Measurements from ENCODE around the gene LARGE1.

The LARGE1 gene

GRCh38 chr22:33741025-33741424, 179.3 kb downstream of the LARGE1 start:
- no peak overlapping the region for H3K4me3 ChIP-seq (ENCODE audit: low read depth, low read length)
- no peak for TF ChIP-seq CTCF (IDR thresholded peaks at IDR 0.05; ENCODE audit: low read depth, low read length)

GRCh38 chr22:33739516-33739915, 180.8 kb downstream of the LARGE1 start:
- H3K4me3 ChIP-seq (ENCODE audit: low read depth, low read length) = no peak overlapping the region
- no peak for TF ChIP-seq CTCF (IDR thresholded peaks at IDR 0.05; ENCODE audit: low read depth, low read length)

- no peak overlapping the region for H3K4me3 ChIP-seq (ENCODE audit: low read depth, low read length)
- TF ChIP-seq CTCF (IDR thresholded peaks at IDR 0.05; ENCODE audit: low read depth, low read length) = no peak
Measured at GRCh38 chr22:33737662-33738061, 182.6 kb downstream of the LARGE1 start.

- H3K4me3 ChIP-seq (ENCODE audit: low read depth, low read length) = no peak overlapping the region
- TF ChIP-seq CTCF (IDR thresholded peaks at IDR 0.05; ENCODE audit: low read depth, low read length) = no peak
Measured at GRCh38 chr22:33735978-33736377, 184.3 kb downstream of the LARGE1 start.

- TF ChIP-seq CTCF (IDR thresholded peaks at IDR 0.05; ENCODE audit: low read depth, low read length) = no peak
- no peak overlapping the region for H3K4me3 ChIP-seq (ENCODE audit: low read depth, low read length)
Measured at GRCh38 chr22:33728847-33729246, 191.4 kb downstream of the LARGE1 start.

- no peak for TF ChIP-seq CTCF (IDR thresholded peaks at IDR 0.05; ENCODE audit: low read depth, low read length)
- H3K4me3 ChIP-seq (ENCODE audit: low read depth, low read length) = no peak overlapping the region
Measured at GRCh38 chr22:33726294-33726734, 194.0 kb downstream of the LARGE1 start.

- TF ChIP-seq CTCF (IDR thresholded peaks at IDR 0.05; ENCODE audit: low read depth, low read length) = no peak
- no peak overlapping the region for H3K4me3 ChIP-seq (ENCODE audit: low read depth, low read length)
Measured at GRCh38 chr22:33723915-33724314, 196.4 kb downstream of the LARGE1 start.
